Stimulated activated CD4-positive, alpha-beta T cell treated with anti-CD3 and anti-CD28 coated beads, Interleukin-15, amount 100 ng/mL, for 48 hours (primary cell): ENCODE results near the gene NR2E1.

Experiments used
- DNase-seq, 2 donors: peaks; one replicate each; pipeline ENCODE4 v3.0.0-alpha.2; 2020; ENCODE audit warnings: low read depth in 2 of 2

Gene NR2E1

DNA sequence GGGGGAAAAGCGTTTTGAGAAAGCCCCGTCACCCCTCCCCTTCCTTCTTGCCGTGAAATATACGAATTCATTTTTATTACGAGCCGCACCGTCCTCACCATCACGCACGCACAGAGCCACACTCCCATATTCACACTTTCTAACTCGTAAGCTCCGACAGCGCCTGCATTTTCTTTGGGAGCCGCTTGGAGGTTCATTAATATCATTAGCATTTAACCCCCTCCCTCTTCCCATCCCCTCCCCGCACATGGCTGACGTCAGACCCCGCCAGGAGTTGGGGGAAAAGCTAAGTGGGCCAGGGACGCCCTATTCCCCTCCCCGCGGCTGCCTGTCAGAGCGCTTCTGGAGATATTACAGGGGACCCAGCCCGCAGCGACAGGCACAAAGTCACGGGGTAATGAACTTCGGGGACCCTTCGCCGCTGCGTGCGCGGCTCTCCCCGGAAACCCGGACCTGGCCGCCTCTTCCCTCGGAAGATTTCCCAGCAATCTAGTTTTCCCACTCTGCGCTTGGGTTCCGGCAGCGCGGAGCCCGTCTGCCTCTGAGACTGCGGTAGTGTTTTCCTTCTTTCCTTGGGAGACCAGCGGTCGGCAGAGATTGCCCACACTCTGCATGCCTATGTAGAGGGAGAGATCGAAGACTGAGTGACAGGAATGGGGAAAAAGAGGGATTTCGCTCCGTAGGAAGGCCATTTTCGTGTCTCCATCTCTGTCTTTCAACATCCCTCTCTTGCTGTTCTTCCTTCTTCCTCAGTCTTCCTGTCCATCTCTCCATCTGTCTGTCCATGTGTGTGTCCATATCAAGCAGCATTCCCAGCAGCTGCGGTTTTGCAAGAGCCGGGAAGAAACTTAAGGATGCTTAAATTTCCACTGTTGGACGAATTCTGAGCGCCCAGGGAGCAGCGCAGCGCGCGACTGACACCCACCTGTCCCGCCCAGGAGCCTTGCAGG is at the start of gene NR2E1:
Gene NR2E1 (plus strand): TSS at position 309 of the 950 bp plus-strand sequence. CDS start 744 bp downstream, outside the sequence.
- no peak for DNase-seq

DNA sequence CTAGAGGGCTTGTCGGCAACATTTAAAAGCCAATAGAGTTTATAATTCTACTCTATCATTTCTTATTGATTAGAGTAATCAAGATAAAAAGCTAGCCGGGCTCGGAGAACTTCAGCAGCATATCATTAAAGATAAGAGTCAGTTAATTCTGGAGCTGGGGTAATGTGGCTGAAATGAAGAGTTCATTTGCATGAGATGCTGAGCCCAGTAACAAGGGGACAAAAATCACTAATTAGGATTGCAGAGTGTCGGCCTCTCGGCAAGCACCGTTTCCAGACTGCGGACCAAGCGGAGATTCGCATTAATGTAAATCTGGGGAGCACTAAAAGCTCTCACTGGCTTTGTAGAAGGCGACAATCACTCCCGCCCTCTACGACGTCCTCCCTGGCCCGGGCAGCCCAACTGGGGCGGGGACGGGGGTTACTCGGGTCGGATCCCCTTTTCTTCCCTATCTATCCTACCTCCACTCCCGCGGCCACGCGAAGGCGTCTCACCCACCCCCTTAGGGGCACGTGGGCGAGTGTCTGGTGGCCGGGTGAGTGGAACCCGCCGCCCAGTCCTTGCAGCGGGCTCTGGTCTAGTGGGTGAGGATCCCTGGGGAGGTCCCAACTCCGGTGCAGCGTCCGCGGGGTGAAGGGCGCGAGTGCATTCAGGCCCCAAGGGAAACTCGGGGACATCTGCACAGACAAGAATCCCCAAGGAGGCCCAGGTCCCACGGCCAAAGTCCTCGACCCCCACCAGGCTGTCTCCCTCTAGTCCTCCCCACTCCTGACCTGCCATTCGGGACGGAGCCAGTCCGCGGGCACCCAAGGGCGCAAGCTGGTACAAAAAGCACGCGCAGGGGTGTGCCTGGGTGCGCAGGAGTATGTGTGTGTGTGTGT is 49.0 kb upstream of the NR2E1 start:
- no peak for DNase-seq

DNA sequence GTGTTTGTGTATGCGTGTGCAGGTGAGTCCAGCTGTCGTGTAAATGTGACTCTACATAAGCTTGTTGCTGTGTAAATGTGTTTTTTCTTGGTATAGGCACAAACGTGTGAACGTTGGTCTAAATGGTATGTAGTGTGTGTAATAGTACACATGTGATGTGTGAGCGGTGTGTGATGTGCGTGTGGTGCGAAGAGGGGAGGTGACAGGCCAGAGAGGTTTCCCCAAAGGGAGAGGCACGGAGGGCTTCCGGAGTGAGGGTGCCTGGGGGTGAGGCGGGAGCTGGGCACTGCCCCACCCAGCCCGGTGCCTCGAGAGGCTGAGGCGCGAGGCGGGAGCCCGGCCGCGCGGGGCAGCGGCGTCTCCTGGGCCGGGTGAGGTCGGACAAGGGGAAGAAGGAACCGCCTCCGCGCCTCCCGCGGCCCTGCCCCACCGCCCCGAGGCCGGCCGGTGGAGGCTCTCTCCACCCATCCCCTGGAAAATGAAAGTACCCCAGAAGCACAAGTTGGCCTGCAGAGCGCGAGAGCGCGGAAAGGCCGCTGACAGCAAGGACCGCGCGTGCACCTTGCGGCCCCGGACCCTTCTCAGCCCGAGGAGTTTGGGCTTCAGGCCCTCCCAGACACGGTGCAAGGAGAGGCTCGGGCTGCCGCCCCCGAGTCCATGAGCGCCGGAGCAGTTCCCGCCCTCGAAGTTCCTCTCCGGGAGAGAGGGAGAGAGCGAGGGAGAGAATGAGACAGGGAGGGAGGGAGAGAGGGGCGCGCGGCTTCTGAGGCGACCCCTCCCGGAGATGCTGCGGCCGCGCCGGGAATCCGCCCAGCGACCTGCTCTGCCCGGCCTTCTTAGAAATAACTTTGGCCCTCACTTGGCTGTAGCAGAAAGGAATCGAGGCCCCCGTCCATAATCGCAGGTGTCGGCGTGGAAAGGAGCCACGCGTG is 48.1 kb upstream of the NR2E1 start:
- DNase-seq, result no peak

DNA sequence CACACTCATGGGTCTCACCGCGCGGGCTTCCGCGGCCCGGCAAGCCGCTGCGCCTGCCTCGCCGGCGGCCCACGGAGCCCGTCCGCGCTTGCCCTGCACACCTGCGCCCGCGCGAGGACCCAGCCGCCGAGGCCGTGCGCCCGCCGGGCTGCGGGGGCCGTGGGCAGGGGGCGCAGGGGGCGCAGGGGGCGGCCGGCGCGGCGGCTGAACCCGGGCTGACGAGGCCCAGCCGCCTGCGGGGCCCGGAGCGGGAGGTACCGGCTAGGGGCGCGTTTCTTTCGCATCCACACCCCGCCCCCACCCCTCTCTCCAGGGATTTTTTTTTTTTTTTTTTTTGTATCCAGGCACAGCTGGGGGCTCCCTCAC is 47.5 kb upstream of the NR2E1 start:
- DNase-seq, result no peak

- no peak for DNase-seq
Measured at GRCh38 chr6:108118810-108119768, 46.7 kb upstream of the NR2E1 start.

GRCh38 chr6:108119769-108120141 is 46.1 kb upstream of the NR2E1 start:
- DNase-seq, result no peak

DNA sequence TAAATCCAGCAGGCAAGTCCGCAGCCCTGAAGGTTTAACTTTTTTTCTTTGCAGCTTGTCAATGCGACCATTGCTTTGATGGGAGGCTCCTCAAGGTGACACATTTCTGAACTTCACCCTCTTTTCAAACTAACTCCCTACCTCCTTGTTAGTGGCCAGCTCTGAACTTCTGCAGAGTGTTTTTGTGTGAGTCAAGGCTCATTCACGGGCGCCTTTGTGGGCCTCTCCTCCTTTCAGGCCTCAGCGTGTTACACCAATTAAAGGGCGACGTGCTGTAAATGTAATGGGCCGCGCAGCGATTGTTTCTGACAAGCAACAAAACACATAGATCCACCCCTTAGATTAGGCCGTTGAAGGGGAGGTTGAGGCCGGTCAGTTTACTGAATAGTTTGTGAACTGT is 45.5 kb upstream of the NR2E1 start:
- no peak for DNase-seq

GRCh38 chr6:108121612-108122011 is 44.2 kb upstream of the NR2E1 start:
- no peak for DNase-seq

DNA sequence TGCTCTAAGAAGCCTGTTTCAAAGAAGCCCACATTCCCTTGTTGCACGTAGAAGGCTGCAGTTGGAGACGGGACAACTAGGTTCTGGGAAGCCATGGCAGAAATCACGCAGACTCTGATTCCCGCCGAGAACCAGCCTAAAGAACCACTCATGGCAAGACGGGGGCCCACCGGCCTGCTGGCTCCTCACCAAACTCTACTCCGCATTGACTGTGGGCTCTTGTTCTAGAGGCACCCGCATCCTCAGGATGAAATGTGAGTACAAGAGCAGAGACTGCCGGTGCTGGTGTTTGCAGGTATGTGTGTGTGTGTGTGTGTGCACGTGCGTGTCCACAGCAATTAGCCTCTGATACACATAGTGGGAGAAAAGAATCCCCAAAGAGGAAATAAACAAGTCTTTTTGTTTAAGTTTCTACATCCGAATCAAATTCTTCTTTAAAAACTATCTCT is 42.3 kb upstream of the NR2E1 start:
- DNase-seq, result no peak

DNA sequence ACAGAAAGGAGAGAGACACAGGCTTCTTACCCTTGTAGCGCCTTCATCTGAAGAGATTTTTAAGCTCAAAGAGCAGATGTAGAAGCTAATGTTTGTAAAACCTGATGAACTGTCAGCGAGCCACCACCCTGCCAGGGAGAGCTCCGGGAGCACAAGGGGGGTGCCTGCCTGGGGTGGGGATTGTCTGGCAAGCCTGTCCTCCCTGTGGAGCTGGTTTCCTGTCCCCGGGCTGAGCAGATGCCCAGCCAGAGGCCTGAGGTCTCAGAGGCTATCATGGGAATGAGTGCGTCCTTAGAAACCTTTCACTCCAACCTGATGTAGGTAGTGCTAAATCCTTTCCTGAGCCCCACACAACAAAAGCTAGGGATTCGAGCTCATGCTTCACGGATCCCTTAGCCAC is 41.9 kb upstream of the NR2E1 start:
- DNase-seq, result no peak

- no peak for DNase-seq
Measured at GRCh38 chr6:108127056-108127455, 38.8 kb upstream of the NR2E1 start.

- DNase-seq, result no peak
Measured at GRCh38 chr6:108127826-108128225, 38.0 kb upstream of the NR2E1 start.

DNA sequence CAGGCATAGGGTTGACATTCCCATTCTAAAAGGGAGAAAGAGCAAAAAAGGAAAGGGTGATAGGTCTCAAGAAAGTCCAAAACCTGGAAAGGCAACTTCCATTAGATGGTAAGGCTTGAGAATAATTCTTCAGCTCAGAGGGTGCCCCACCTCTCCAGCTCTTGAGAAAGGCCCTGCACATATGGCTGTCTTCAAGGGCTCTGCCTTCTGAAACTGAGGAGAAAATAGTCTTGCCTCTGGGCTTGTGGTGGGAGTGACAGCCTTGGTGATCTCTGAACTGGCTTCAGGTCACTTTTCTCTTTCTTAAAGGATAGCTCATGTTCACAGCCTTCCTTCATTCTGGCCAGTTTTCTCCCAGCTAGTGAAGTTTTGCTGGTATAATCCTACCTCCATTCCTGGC is 35.6 kb upstream of the NR2E1 start:
- DNase-seq, result no peak

GRCh38 chr6:108132863-108133262 is 33.0 kb upstream of the NR2E1 start:
- DNase-seq, result no peak

GRCh38 chr6:108133594-108134179 is 32.1 kb upstream of the NR2E1 start:
- no peak for DNase-seq

DNA sequence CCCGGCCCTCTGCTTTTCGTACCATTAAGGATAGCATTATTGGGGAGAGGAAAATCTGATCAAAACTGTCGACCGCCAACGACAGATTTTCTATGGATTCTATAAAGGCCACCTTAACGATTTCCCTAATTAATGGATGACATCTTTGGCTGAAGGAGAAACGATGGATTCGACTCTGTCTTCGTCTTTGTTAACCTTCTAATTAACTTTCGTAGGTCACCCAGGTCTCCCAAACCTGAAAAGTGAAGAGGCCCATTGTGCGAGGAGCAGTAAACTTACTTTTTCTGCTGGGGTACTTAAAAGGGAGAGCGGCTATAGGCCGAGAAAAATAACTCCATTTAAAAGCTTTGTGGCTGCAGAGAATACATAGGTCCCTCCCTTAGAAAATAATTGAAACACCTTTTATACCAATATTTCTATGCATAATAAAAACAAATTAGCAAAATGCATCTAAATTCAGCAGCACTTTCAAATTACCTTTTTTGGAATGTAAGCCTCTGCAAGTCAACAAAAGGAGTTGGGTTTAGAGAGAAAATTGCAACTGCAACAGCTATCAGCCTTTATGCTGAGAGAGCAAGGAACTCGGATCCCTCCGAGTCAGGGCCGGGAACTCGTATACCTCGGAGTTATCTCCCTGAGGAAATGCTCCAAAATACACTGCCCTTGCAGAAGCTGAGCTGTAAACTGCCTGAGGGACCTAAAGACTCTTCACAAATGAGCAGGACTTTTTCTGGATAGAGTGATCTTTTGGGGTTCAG is 31.4 kb upstream of the NR2E1 start:
- DNase-seq, result no peak

DNA sequence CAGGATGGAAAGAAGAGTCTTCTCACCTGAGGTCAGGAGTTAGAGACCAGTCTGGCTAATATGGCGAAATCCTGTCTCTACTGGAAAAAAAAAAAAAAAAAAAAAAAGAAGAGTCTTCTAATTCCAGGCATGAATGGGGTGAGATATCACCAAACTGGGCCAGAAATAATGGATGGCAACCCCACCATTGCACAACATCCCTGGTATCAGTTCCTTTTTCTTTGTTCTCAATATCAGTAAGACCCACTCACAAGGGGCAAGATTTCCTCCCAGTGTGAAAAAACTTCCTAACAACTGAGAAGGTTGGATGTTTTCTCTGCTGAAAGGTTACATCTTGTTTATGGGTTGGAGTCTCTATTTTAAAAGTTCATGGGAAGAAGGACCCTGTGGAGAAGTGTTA is 23.6 kb upstream of the NR2E1 start:
- DNase-seq, result no peak

GRCh38 chr6:108145639-108146038 is 20.2 kb upstream of the NR2E1 start:
- DNase-seq, result no peak

- no peak for DNase-seq
Measured at GRCh38 chr6:108152446-108152845, 13.4 kb upstream of the NR2E1 start.
